ENCODE data around the gene SNX30. TPM values are rescaled to one million over a fixed set of nuclear protein-coding genes. Genes with fewer than 3 reads are reported as not detected.

SNX30 gene
- total RNA-seq, 1 donor from 2014 or later: 7.9 TPM

DNA sequence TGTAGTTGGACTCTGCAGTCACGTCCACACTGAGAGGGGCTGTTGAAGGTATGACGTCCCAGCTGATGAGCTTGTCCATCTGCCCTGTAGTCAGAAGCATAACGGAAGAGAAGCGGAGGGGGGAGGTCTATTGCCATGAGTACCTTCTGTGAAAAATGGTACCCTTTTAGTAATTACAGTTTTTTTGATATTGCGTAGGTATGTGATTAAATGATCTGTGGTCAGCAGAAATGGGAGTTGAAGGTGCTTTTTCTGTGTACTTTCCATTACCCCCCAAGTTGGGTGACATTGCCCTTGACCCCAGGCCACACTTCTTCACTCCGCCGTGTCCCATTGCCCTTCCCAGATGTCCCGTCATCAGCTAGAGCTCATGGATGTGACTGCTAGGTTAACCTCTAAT, 45.9 kb downstream of the SNX30 start:
- H3K9me3 ChIP-seq: no peaks in the 10 kb centered on the region
- no peak for TF ChIP-seq POLR2AphosphoS5 (IDR thresholded peaks at IDR 0.05; ENCODE audit: insufficient read depth in 1 of 2, low read depth in 1 of 2)
- TF ChIP-seq, protein P1, sequence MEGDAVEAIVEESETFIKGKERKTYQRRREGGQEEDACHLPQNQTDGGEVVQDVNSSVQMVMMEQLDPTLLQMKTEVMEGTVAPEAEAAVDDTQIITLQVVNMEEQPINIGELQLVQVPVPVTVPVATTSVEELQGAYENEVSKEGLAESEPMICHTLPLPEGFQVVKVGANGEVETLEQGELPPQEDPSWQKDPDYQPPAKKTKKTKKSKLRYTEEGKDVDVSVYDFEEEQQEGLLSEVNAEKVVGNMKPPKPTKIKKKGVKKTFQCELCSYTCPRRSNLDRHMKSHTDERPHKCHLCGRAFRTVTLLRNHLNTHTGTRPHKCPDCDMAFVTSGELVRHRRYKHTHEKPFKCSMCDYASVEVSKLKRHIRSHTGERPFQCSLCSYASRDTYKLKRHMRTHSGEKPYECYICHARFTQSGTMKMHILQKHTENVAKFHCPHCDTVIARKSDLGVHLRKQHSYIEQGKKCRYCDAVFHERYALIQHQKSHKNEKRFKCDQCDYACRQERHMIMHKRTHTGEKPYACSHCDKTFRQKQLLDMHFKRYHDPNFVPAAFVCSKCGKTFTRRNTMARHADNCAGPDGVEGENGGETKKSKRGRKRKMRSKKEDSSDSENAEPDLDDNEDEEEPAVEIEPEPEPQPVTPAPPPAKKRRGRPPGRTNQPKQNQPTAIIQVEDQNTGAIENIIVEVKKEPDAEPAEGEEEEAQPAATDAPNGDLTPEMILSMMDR (IDR thresholded peaks at IDR 0.05): no peak
- no peak for TF ChIP-seq POLR2A (IDR thresholded peaks at IDR 0.05)
- H3K27me3 ChIP-seq: no peaks in the 10 kb centered on the region
- intact Hi-C loops (cut with DNase I): no loop called here
- peaks cover 8% of the 10 kb centered on the region for H3K4me1 ChIP-seq
- no peaks in the 10 kb centered on the region for H3K36me3 ChIP-seq
- DNase-seq (ENCODE audit: extremely low spot score in 2 of 2): no peak
- no peak overlapping the region for H3K27ac ChIP-seq
- no peak overlapping the region for H3K4me3 ChIP-seq

DNA sequence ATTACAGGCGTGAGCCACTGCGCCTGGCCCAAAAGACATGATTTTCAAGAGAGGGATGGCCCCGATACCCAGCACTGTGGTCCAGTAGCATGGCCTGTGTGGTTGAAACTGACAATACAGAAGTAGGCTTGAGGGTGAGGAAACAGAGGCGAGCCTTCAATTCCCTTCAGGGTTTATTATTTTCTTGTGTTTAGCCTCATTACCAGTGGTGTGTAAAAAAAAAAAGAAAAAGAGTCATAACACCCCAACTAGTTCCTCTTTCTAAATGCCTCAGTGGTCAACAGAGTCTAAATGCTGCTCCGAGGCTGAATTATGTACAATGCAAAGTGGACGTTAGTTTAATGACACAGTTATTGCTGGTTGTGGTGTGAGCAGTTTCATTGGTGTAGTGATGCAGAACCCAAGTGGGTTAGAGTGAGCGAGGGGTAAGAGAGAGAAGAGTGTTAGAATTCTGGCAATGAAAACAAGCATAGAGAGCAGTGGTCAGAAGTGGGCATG, 58.8 kb downstream of the SNX30 start:
- Histone ChIP-seq H3K27ac (no peak overlapping the region), H3K36me3 (peaks cover 0 to 8% of the 10 kb centered on the region in 2 donors), H3K27me3 (no peaks in the 10 kb centered on the region), H3K4me3 (no peak overlapping the region), H3K9me3 (no peaks in the 10 kb centered on the region), H3K4me1 (peaks cover 18% of the 10 kb centered on the region)
- no peak for DNase-seq (ENCODE audit: extremely low spot score in 2 of 2)
- intact Hi-C loops (cut with DNase I): no loop called here
- TF ChIP-seq POLR2A (IDR thresholded peaks at IDR 0.05) (no peak), POLR2AphosphoS5 (IDR thresholded peaks at IDR 0.05; ENCODE audit: insufficient read depth in 1 of 2, low read depth in 1 of 2) (no peak)
- TF ChIP-seq, protein P1 (IDR thresholded peaks at IDR 0.05): no peak

DNA sequence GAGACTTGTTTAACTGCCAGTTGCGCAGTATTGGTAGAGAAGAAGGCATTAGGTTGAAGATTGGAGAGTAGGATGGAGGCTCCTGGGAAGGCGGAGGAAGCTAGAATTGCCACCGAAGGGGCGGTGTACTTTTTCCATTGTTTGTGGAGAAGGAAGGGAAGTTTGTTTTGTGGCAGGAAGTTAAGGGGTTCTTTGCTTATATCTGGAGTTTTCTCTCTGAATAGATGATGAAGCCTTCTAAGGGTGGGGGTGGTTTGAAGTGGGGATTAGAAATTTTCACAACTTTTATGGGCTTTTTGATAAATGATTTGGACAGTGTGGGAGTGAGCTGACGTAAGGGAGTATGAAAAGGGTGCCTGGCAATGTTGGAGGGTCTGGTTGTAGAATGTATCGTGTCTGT, 59.3 kb downstream of the SNX30 start:
- H3K4me1 ChIP-seq: peaks cover 18% of the 10 kb centered on the region
- TF ChIP-seq, protein P1 (IDR thresholded peaks at IDR 0.05): no peak
- no peak for TF ChIP-seq POLR2AphosphoS5 (IDR thresholded peaks at IDR 0.05; ENCODE audit: insufficient read depth in 1 of 2, low read depth in 1 of 2)
- no peak for TF ChIP-seq POLR2A (IDR thresholded peaks at IDR 0.05)
- no peaks in the 10 kb centered on the region for H3K9me3 ChIP-seq
- peaks cover 0 to 8% of the 10 kb centered on the region in 2 donors for H3K36me3 ChIP-seq
- intact Hi-C loops (cut with DNase I): no loop called here
- no peaks in the 10 kb centered on the region for H3K27me3 ChIP-seq
- no peak for DNase-seq (ENCODE audit: extremely low spot score in 2 of 2)
- no peak overlapping the region for H3K27ac ChIP-seq
- no peak overlapping the region for H3K4me3 ChIP-seq

DNA sequence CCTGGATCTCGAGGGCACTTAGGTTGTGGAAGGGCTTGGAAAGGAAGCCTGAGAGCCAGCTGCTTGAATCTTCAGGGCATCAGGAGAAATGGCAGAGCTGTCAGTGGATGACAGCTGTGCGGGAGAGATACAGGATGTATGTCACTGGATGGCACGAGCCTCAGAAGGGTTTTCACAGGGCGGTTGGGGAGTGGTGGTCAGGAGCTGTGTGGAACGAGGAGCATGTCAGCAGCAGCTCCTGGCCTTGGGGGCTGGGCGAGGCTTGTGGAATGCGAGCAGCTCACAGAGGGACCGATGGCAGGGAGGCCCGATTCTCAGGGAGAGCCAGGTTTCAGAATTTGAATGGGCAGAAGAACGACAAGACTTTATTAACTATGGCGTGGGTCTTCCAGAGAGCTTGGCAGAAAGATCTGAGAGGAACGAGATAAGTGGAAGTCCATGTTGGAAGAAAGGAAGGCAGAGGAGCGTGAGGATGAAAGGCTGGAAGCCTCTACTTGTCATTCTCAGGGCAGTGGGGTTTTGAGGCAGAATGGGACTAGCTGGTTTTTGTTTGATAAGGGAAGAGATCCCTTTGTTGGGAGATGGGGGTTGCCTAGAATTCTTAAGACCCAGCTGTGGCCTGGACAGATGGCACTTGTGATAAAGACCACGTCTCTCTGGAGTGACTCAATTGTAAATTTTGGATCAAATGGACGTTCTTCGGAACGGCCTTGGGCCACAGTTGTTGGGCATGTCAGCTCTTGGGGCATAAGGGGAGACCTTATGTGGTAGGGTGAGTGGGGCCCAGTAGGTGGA, 60.3 kb downstream of the SNX30 start:
- intact Hi-C loops (cut with DNase I): no loop called here
- H3K9me3 ChIP-seq: no peaks in the 10 kb centered on the region
- TF ChIP-seq POLR2A (IDR thresholded peaks at IDR 0.05) (no peak), POLR2AphosphoS5 (IDR thresholded peaks at IDR 0.05; ENCODE audit: insufficient read depth in 1 of 2, low read depth in 1 of 2) (no peak)
- TF ChIP-seq, protein P1 (IDR thresholded peaks at IDR 0.05): no peak
- H3K4me3 ChIP-seq: no peak overlapping the region
- H3K4me1 ChIP-seq: peaks cover 18% of the 10 kb centered on the region
- no peaks in the 10 kb centered on the region for H3K27me3 ChIP-seq
- no peak for DNase-seq (ENCODE audit: extremely low spot score in 2 of 2)
- peaks cover 0 to 8% of the 10 kb centered on the region in 2 donors for H3K36me3 ChIP-seq
- no peak overlapping the region for H3K27ac ChIP-seq

DNA sequence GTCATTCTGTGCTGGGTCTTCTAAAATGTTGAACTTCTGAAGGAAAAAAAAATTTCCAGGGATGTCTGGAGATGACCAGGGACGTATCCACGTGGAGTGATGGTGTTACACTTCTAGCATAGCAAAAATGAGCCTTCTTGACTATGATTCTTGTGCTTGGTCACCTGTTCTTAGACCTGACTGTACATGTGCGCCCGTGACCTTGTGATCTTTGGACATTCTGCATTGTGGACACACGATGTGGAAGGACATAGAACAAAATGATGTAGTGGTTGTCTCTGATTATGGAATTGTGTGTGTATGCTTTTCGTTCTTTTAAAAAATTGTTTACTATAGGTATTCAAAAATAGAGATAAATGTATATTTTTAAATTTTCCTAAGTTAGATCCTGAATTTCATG, 61.0 kb downstream of the SNX30 start:
- DNase-seq (ENCODE audit: extremely low spot score in 2 of 2): no peak
- no peak overlapping the region for H3K27ac ChIP-seq
- TF ChIP-seq POLR2AphosphoS5 (IDR thresholded peaks at IDR 0.05; ENCODE audit: insufficient read depth in 1 of 2, low read depth in 1 of 2) (no peak), POLR2A (IDR thresholded peaks at IDR 0.05) (no peak)
- TF ChIP-seq, protein P1 (IDR thresholded peaks at IDR 0.05): no peak
- no peaks in the 10 kb centered on the region for H3K27me3 ChIP-seq
- peaks cover 0 to 8% of the 10 kb centered on the region in 2 donors for H3K36me3 ChIP-seq
- no peaks in the 10 kb centered on the region for H3K9me3 ChIP-seq
- peaks cover 18% of the 10 kb centered on the region for H3K4me1 ChIP-seq
- intact Hi-C loops (cut with DNase I): no loop called here
- no peak overlapping the region for H3K4me3 ChIP-seq

Data from vagina (tissue), 2 donors.